DLD1 (cell line): ENCODE data around the gene DAAM2.

Source experiments
- in situ Hi-C: cut with HindIII; loops from 2 replicates; pipeline ENCODE4 v1.10.0; 2017; ENCODE audit warnings: low sequenced_read_pairs

Gene DAAM2

GRCh38 chr6:39791850-39792539 lies at the start of gene DAAM2:
DAAM2 (plus strand) TSS chr6:39792376; CDS start chr6:39856303, 63,927 bp downstream.
- in situ Hi-C loops: no loop called here

GRCh38 chr6:39746795-39747194 lies 45.4 kb upstream of the DAAM2 start:
- in situ Hi-C loops: no loop called here

DNA sequence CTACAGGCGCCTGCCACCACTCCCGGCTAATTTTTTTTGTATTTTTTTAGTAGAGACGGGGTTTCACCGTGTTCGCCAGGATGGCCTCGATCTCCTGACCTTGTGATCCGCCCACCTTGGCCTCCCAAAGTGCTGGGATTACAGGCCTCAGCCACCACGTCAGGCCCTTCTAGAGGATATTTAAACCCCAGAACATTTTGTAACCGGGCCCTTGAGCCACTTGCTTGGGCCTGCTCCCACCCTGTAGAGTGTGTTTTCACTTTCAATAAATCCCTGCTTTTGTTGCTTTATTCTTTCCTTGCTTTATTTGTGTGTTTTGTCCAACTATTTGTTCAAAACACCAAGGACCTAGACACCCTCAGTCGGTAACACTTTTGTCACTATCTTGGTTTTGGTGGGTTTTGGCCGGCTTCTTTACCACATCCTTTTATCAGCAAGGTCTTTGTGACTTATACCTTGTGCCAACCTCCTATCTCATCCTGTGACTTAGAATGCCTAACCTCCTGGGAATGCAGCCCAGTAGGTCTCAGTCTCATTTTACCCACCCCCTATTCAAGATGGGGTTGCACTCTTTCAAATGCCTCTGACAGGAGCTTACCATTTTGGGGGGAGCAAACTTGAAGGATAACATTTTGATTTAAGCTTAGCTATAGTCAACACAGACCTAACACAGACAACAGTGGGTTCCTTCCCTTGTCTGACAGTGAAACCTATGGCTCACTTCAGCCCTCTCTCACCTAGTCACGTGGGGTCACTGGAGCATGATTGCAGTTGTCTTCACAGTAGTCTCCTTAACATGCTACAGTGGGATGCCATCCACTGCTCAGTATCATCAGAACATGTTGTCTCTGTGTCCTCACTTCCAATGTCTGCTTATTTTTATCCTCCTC lies 39.1 kb upstream of the DAAM2 start:
- in situ Hi-C loops: no loop called here

GRCh38 chr6:39753725-39754045 lies 38.5 kb upstream of the DAAM2 start:
- in situ Hi-C loops: no loop called here

DNA sequence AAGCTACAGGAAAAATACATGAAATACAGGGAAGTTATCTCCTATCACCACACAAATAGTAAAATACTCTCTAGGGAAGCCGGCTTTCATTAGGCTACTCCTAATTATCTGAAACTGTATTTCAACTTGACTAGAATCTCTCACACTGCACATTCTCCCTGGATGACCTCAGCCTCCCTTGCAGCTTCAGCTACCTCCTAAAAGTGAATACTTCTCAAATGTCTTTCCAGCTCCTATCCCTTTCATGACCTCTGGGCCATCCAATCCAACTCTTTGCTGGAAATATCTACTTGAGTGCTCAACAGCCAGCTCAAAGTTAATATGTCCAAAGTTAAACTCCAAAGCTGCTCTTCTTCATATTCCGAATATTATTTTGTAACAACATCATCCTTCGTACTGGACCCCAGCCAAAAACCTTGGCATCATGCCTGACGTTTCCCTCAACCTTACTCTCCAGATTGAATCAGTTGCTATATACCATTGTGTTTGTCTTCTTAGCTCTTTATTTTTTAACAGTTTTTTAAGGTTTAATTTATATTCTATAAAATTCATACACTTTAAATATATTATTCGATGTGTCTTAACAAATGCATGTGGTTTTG lies 37.6 kb upstream of the DAAM2 start:
- in situ Hi-C loops: no loop called here

GRCh38 chr6:39755231-39755630 lies 36.9 kb upstream of the DAAM2 start:
- in situ Hi-C loops: no loop called here

DNA sequence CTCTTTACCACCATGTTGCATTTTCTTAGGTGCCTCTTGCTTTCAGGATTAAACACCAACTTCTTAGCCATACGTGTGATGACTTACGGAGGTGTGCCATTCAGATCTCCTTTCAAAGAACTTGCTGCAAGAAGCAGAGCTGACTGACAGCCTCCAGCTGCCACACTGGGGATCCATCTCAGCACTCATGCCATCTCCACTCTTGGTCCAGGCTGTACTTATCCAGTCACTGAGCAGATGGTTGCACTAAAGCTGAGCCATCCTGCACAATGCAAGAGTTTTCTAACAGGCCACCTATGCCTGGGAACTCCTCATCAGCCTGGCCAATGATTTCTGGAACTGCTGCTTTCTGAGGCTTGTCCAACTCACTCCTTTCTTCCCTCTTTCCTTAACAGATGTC lies 35.6 kb upstream of the DAAM2 start:
- in situ Hi-C loops: no loop called here

DNA sequence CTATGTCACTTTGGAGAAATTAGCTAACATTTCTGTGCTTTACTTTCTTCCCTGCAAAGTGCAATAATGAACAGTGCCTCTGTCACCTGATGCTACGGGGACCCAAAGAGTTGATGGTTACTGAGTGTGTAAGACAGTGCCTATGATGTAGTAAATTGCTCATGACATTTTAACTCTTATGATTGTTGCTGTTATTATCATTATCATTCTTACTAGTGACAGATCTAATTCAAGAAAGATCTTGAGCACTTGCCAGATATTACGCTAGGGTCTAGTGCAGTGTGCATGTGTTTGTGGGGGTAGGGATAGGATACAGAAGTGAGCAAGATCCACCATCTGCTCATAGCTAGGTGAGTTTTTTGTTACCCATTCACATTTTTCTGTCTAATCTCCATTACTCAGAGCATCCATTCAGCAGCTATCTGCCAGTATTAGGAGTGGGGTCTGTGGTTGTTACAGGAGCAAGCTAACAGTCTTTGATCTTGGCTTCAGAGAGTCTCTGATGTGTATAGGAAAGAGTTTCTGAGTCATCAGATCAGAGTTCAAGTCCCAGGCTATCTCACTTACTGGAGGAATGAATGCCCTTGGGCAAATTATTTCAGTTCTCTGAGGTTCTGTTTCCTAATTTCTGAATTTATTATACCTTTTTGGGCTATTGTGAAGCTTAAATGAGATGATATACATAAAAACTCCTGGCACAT lies 33.1 kb upstream of the DAAM2 start:
- in situ Hi-C loops: no loop called here

- in situ Hi-C loops: no loop called here
Measured at GRCh38 chr6:39760226-39760952, 31.8 kb upstream of the DAAM2 start.

DNA sequence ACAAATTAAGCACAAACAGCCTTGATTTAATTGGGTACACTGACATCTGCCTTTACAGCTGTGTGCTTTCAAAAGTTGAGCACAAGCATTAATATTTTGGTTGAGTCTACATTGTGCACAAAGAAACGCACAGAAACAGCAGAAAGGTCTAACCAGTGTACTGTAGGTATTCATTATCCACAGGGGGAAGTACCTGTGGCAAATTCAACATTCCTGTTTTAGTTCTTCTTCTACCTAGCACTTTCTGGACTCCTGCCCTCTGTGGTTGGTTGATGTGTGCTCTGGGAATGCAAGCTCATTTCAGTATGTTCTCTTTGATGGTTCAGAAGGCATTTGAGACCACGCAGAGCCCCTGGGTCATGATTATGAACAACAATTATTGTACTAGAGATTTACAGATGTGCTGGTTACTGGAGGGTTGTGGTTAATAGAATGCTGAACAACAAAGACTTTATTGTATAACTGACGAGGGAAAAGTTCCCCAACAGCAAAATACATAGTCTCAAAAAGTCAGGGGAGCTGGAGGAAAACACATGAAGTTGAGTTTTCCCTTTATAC lies 26.6 kb upstream of the DAAM2 start:
- in situ Hi-C loops: no loop called here

- in situ Hi-C loops: no loop called here
Measured at GRCh38 chr6:39769012-39769411, 23.2 kb upstream of the DAAM2 start.

DNA sequence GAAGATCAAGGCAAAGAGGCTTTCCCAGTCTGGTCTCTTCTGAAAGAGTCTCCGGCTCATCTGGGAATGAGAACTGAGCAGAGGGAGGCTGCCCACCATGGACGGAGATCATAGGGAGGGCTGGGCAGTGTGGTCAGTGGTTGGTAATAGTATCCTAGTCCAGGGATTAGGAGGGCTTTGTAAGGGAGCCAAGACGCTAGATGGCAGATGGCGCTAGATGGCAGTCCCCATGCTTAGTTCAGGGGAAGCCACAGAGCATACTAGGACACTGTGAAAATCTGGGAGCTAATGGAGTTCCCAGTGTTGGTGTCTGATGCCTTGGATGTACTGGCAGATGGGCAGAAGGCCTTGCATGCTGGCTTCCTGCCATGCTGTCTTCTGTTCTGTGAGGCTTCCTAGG lies 21.7 kb upstream of the DAAM2 start:
- in situ Hi-C loops: no loop called here

- in situ Hi-C loops: no loop called here
Measured at GRCh38 chr6:39772559-39773273, 19.5 kb upstream of the DAAM2 start.

DNA sequence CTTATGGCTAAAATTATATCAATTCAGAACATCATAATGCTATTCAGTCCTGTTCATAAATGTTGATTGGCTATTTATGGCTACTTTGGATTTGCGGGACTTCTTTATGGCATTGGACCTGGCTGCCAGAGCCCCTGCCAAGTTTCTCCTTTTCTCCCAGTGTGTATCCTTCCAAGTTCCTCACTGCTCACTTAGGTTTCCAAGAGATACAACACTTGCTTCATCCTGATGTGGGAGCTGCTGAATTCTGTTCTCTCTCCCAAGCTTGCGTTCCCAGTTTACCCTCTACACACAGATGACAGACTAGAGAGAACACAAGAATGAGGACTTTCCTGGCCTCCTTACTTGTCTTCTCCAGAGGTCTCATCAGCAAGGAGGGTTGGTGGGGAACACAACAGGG lies 18.4 kb upstream of the DAAM2 start:
- in situ Hi-C loops: no loop called here

GRCh38 chr6:39776581-39776980 lies 15.6 kb upstream of the DAAM2 start:
- in situ Hi-C loops: no loop called here

DNA sequence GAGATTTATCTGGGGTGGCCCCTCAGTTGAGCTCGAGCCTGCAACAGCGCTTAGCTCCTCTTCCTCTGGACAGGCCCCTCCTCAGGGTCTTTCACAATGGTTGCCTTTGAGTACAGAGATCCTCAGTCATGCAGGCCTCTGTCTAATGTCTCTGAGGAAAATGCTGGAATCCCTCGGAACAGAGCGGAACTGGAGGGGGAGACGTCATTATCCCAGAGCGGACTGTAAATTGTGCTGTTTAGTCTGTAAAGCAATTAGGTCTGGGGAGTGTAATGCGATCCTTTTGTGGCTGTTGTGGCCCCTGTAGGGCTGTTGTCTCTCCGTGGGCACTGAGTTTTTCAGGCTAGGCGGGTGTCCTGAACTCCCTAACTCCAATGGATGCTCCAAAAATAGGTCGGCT lies 15.0 kb upstream of the DAAM2 start:
- in situ Hi-C loops: no loop called here

- in situ Hi-C loops: no loop called here
Measured at GRCh38 chr6:39777661-39778060, 14.5 kb upstream of the DAAM2 start.

DNA sequence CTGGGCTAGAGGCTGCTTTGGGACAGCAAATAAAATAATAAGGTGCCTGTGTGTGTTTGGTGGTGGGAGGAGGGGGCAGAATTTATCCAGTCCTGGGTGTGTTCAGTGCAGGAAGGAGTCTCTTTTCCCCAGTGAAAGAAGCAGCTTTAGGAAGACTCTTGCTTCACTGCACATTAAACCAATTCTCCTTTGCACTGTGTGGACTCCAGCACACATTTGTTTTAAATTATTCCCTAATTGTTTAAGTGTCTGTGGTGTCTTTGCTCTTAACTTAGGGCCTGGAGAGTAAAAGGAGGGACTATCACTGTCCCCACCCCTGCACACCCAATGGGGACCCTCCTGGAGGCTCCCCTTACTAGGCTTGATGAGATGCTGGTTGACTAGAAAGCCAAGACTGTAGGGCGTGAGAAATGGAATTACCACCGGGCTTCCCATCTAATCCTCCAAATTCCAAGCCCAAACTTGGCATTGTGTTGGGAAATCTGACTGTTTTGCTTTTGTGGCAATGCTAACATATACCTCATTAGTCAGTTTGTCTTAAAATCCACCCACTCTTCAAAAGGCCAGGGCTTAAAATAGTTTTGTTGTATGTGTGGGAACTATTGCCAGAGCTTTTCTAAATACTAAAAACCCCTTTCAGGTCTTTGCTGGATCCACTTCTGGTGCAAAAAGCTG lies 13.5 kb upstream of the DAAM2 start:
- in situ Hi-C loops: no loop called here

DNA sequence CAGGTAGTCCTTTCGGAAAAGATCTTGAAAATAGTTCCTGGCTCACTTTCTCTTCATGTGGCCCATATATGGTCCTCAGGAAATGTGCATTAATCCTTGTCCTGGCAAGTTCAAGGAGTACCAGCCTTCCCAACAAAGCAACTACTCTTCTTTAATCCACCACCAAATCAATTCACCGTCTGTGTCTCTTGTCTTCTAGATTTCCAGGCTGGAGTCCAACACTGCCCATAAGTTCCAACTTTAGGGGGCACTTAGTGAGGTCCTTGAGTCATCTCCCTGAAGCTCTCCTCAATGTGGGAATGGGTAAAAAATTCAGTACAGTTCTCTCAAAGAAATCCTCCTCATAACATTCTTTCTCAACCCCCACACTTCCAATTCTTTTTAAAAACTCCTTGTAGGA lies 6.9 kb upstream of the DAAM2 start:
- in situ Hi-C loops: no loop called here
